ENCODE data around the gene ELP1.

ELP1 gene

GRCh38 chr9:108837530-108837929 lies 96.4 kb downstream of the ELP1 start:
- no peak overlapping the region for H3K4me3 ChIP-seq (replicated peaks; ENCODE audit: low read depth, low read length)
- TF ChIP-seq CTCF (IDR thresholded peaks at IDR 0.05; ENCODE audit: low read depth, low read length, missing control alignments) = no peak
- DNase-seq (ENCODE audit: extremely low read depth, low read depth) = no peak

GRCh38 chr9:108836781-108837180 lies 97.1 kb downstream of the ELP1 start:
- no peak overlapping the region for H3K4me3 ChIP-seq (replicated peaks; ENCODE audit: low read depth, low read length)
- DNase-seq (ENCODE audit: extremely low read depth, low read depth) = no peak
- TF ChIP-seq CTCF (IDR thresholded peaks at IDR 0.05; ENCODE audit: low read depth, low read length, missing control alignments) = no peak

GRCh38 chr9:108836319-108836718 lies 97.6 kb downstream of the ELP1 start:
- DNase-seq (ENCODE audit: extremely low read depth, low read depth) = no peak
- no peak for TF ChIP-seq CTCF (IDR thresholded peaks at IDR 0.05; ENCODE audit: low read depth, low read length, missing control alignments)
- no peak overlapping the region for H3K4me3 ChIP-seq (replicated peaks; ENCODE audit: low read depth, low read length)

GRCh38 chr9:108835831-108836230 lies 98.1 kb downstream of the ELP1 start:
- DNase-seq (ENCODE audit: extremely low read depth, low read depth) = no peak

GRCh38 chr9:108834959-108835665 lies 98.8 kb downstream of the ELP1 start:
- no peak for DNase-seq (ENCODE audit: extremely low read depth, low read depth)
- TF ChIP-seq CTCF (IDR thresholded peaks at IDR 0.05; ENCODE audit: low read depth, low read length, missing control alignments) = no peak
- H3K4me3 ChIP-seq (replicated peaks; ENCODE audit: low read depth, low read length) = no peak overlapping the region

More at GRCh38 chr9:108835831-108836230, 98.1 kb downstream of the ELP1 start:
- H3K4me3 ChIP-seq (replicated peaks; ENCODE audit: low read depth, low read length) = no peak overlapping the region
- TF ChIP-seq CTCF (IDR thresholded peaks at IDR 0.05; ENCODE audit: low read depth, low read length, missing control alignments) = no peak

- no peak for TF ChIP-seq CTCF (IDR thresholded peaks at IDR 0.05; ENCODE audit: low read depth, low read length, missing control alignments)
- DNase-seq (ENCODE audit: extremely low read depth, low read depth) = no peak
- no peak overlapping the region for H3K4me3 ChIP-seq (replicated peaks; ENCODE audit: low read depth, low read length)
Measured at GRCh38 chr9:108832179-108832500, 101.8 kb downstream of the ELP1 start.

Measured in HFF-Myc (cell line).